Measurements from ENCODE around the gene ARL5C.
A peak's percentile ranks its signal among the peaks of the same experiment; 100 is the strongest.

The ARL5C gene

DNA sequence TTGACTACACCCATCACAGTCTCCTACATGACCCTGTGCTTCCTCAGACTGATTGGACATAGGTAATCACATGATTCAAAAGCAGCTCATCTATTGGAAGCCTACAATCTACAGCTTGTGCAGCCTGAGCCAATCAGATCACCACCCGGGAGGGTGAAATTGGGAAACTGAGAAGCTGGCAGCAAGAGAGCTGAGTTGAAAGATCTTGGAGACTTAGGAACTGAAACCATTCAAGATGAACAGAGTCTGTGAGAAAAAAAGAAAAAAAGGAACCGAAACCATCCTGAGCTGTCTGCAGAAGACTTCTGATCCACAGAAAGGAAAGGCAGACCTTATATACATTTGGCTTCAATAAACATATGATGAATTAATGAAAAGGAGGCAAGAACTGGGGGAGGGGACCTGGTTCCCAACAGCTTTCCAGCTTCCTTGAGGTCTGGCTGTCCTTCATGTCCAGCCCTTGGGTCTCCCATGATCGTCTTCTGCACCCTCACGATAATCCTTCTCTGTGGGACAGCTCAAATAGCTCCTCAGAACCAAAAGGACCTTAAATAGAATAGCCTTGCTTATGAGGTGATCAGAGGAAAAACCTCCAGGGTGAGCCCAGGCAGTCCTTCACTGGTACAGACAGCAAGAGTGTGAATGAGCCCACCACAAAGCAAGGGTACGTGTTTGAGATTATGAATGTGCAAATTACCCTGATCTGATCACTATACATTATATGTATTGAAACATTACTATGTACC lies 47.1 kb downstream of the ARL5C start:
- TF ChIP-seq EZH2phosphoT487 (IDR thresholded peaks at IDR 0.05; ENCODE audit: low read depth) = no peak
- TF ChIP-seq, protein P1, sequence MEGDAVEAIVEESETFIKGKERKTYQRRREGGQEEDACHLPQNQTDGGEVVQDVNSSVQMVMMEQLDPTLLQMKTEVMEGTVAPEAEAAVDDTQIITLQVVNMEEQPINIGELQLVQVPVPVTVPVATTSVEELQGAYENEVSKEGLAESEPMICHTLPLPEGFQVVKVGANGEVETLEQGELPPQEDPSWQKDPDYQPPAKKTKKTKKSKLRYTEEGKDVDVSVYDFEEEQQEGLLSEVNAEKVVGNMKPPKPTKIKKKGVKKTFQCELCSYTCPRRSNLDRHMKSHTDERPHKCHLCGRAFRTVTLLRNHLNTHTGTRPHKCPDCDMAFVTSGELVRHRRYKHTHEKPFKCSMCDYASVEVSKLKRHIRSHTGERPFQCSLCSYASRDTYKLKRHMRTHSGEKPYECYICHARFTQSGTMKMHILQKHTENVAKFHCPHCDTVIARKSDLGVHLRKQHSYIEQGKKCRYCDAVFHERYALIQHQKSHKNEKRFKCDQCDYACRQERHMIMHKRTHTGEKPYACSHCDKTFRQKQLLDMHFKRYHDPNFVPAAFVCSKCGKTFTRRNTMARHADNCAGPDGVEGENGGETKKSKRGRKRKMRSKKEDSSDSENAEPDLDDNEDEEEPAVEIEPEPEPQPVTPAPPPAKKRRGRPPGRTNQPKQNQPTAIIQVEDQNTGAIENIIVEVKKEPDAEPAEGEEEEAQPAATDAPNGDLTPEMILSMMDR (IDR thresholded peaks at IDR 0.05; ENCODE audit: low read depth, low read length) = no peak
- no peaks in the 10 kb centered on the region for H3K9me3 ChIP-seq (ENCODE audit: insufficient read depth, low read length)
- H3K4me1 ChIP-seq (ENCODE audit: low read length) = peaks cover 15% of the 10 kb centered on the region
- peak overlapping the region; percentile 49 for H3K4me2 ChIP-seq (ENCODE audit: low read length)
- H3K79me2 ChIP-seq (ENCODE audit: low read length) = no peaks in the 10 kb centered on the region
- peaks cover 8% of the 10 kb centered on the region; the same call in 1 of the 2 replicates for H3K27me3 ChIP-seq (ENCODE audit: low read depth, low read length)
- H3K9ac ChIP-seq (ENCODE audit: low read length) = no peak overlapping the region
- H3K36me3 ChIP-seq (replicated peaks; ENCODE audit: low read depth, low read length) = no peaks in the 10 kb centered on the region
- peak overlapping the region; percentile 32 for H3K4me3 ChIP-seq (ENCODE audit: low read length)
- H4K20me1 ChIP-seq (ENCODE audit: insufficient read depth, low read length) = no peaks in the 10 kb centered on the region
- peak overlapping the region; percentile 36 for H3K27ac ChIP-seq (ENCODE audit: low read length)
- no peak overlapping the region for H2AFZ ChIP-seq (ENCODE audit: low read depth, low read length)

DNA sequence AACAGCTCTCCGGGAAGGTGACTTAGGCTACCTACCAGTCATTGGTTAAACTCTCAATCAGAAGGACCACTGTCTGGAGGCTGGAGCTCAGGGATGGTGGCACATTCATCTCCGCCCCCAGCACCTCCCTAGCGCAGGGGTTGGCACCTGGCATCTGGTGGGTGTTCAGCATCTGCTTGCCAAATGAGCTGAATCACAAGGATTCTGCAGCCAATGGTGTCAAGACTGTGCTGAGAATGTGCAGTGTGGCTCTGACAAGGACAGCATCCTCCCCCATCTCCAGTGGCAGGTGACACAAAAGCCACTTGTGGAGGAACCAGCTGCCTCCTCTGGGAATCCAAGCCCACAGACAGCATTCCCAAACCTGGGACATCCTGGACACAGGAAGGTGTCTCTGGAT lies 49.7 kb downstream of the ARL5C start:
- Histone ChIP-seq H3K79me2 (ENCODE audit: low read length) (no peaks in the 10 kb centered on the region), H4K20me1 (ENCODE audit: insufficient read depth, low read length) (no peaks in the 10 kb centered on the region), H3K4me2 (ENCODE audit: low read length) (no peak overlapping the region), H3K4me1 (ENCODE audit: low read length) (peaks cover 15% of the 10 kb centered on the region), H2AFZ (ENCODE audit: low read depth, low read length) (no peak overlapping the region), H3K9me3 (ENCODE audit: insufficient read depth, low read length) (no peaks in the 10 kb centered on the region), H3K36me3 (replicated peaks; ENCODE audit: low read depth, low read length) (no peaks in the 10 kb centered on the region), H3K27me3 (ENCODE audit: low read depth, low read length) (peaks cover 9% of the 10 kb centered on the region; the same call in 1 of the 2 replicates), H3K4me3 (ENCODE audit: low read length) (no peak overlapping the region), H3K27ac (ENCODE audit: low read length) (no peak overlapping the region), H3K9ac (ENCODE audit: low read length) (no peak overlapping the region)
- TF ChIP-seq, protein P1 (IDR thresholded peaks at IDR 0.05; ENCODE audit: low read depth, low read length) = no peak
- no peak for TF ChIP-seq EZH2phosphoT487 (IDR thresholded peaks at IDR 0.05; ENCODE audit: low read depth)

- Histone ChIP-seq H3K4me3 (ENCODE audit: low read length) (no peak overlapping the region), H3K79me2 (ENCODE audit: low read length) (no peaks in the 10 kb centered on the region), H3K9me3 (ENCODE audit: insufficient read depth, low read length) (no peaks in the 10 kb centered on the region), H3K36me3 (replicated peaks; ENCODE audit: low read depth, low read length) (no peaks in the 10 kb centered on the region), H3K27ac (ENCODE audit: low read length) (no peak overlapping the region), H3K4me1 (ENCODE audit: low read length) (peaks cover 15% of the 10 kb centered on the region), H3K27me3 (ENCODE audit: low read depth, low read length) (peaks cover 9% of the 10 kb centered on the region; the same call in 1 of the 2 replicates), H2AFZ (ENCODE audit: low read depth, low read length) (no peak overlapping the region), H3K9ac (ENCODE audit: low read length) (no peak overlapping the region), H3K4me2 (ENCODE audit: low read length) (no peak overlapping the region), H4K20me1 (ENCODE audit: insufficient read depth, low read length) (no peaks in the 10 kb centered on the region)
- TF ChIP-seq, protein P1 (IDR thresholded peaks at IDR 0.05; ENCODE audit: low read depth, low read length) = no peak
- no peak for TF ChIP-seq EZH2phosphoT487 (IDR thresholded peaks at IDR 0.05; ENCODE audit: low read depth)
These were observed 50.8 kb downstream of the ARL5C start for GRCh38 chr17:39115135-39115534.

GRCh38 chr17:39114723-39115122 lies 51.2 kb downstream of the ARL5C start:
- H3K4me1 ChIP-seq (ENCODE audit: low read length) = peaks cover 15% of the 10 kb centered on the region
- H2AFZ ChIP-seq (ENCODE audit: low read depth, low read length) = no peak overlapping the region
- TF ChIP-seq, protein P1 (IDR thresholded peaks at IDR 0.05; ENCODE audit: low read depth, low read length) = no peak
- TF ChIP-seq EZH2phosphoT487 (IDR thresholded peaks at IDR 0.05; ENCODE audit: low read depth) = no peak
- H3K9ac ChIP-seq (ENCODE audit: low read length) = no peak overlapping the region
- H3K4me2 ChIP-seq (ENCODE audit: low read length) = no peak overlapping the region
- H3K4me3 ChIP-seq (ENCODE audit: low read length) = no peak overlapping the region
- H3K79me2 ChIP-seq (ENCODE audit: low read length) = no peaks in the 10 kb centered on the region
- no peaks in the 10 kb centered on the region for H4K20me1 ChIP-seq (ENCODE audit: insufficient read depth, low read length)
- no peaks in the 10 kb centered on the region for H3K36me3 ChIP-seq (replicated peaks; ENCODE audit: low read depth, low read length)
- no peaks in the 10 kb centered on the region for H3K9me3 ChIP-seq (ENCODE audit: insufficient read depth, low read length)
- no peak overlapping the region for H3K27ac ChIP-seq (ENCODE audit: low read length)
- peaks cover 9% of the 10 kb centered on the region; the same call in 1 of the 2 replicates for H3K27me3 ChIP-seq (ENCODE audit: low read depth, low read length)

All from OCI-LY3 (cell line).